Neuronal stem cell (in vitro differentiated cells): ENCODE measurements around the gene CCDC138.

ENCODE experiments used
- DNase-seq: peaks from one replicate; pipeline ENCODE4 v3.0.0-alpha.2; 2013; ENCODE audit warnings: low spot score
- H2AFZ ChIP-seq: one replicate; pipeline ENCODE4 v1.6.1; 2013; ENCODE audit warnings: mild to moderate bottlenecking, low read length, inconsistent platforms
- H2AK5ac ChIP-seq: 2 replicates; pipeline ENCODE4 v1.6.1; 2013; ENCODE audit warnings: low read depth, mild to moderate bottlenecking, inconsistent platforms, low read length, moderate library complexity, mixed read lengths
- H2BK120ac ChIP-seq: 2 replicates; pipeline ENCODE4 v1.6.1; 2013; ENCODE audit warnings: low read depth, mild to moderate bottlenecking, inconsistent platforms, low read length, moderate library complexity, mixed read lengths
- H2BK12ac ChIP-seq: one replicate; pipeline ENCODE4 v1.6.1; 2013; ENCODE audit warnings: low read length, inconsistent platforms
- H2BK15ac ChIP-seq: 2 replicates; pipeline ENCODE4 v1.6.1; 2013; ENCODE audit warnings: mild to moderate bottlenecking, low read length, inconsistent platforms, mixed read lengths
- H2BK5ac ChIP-seq: one replicate; pipeline ENCODE4 v1.6.1; 2013; ENCODE audit warnings: inconsistent platforms, mild to moderate bottlenecking, low read length, moderate library complexity
- H3K14ac ChIP-seq: one replicate; pipeline ENCODE4 v1.6.1; 2013; ENCODE audit warnings: low read length, inconsistent platforms
- H3K18ac ChIP-seq: 2 replicates; pipeline ENCODE4 v1.6.1; 2013; ENCODE audit warnings: low read length, inconsistent platforms
- H3K23ac ChIP-seq: 2 replicates; pipeline ENCODE4 v1.6.1; 2013; ENCODE audit warnings: low read depth, mild to moderate bottlenecking, mixed read lengths, low read length, inconsistent platforms; ENCODE audit not compliant: poor library complexity
- H3K27ac ChIP-seq: replicated peaks from 3 replicates; pipeline ENCODE4 v1.5.1; 2013; ENCODE audit warnings: low read length, inconsistent platforms
- H3K27me3 ChIP-seq, 3 experiments: 2 replicates each; pipeline ENCODE4 v1.6.1; 2013; ENCODE audit warnings: low read length in 3 of 3, mild to moderate bottlenecking in 2 of 3, inconsistent platforms in 1 of 3, low read depth in 1 of 3, mixed read lengths in 1 of 3, moderate library complexity in 1 of 3; ENCODE audit not compliant: control insufficient read depth in 3 of 3, insufficient read depth in 3 of 3
- H3K36me3 ChIP-seq, 2 donors: replicated peaks in 1 of 2; 2 replicates each; pipeline ENCODE4 v1.6.1; 2013; ENCODE audit warnings: low read length in 2 of 2; ENCODE audit not compliant: control insufficient read depth in 2 of 2, insufficient read depth in 2 of 2
- H3K4ac ChIP-seq: 2 replicates; pipeline ENCODE4 v1.6.1; 2013; ENCODE audit warnings: inconsistent platforms, mild to moderate bottlenecking, low read length, moderate library complexity
- H3K4me1 ChIP-seq, 2 donors: 1 replicate in 1 of 2; 2 replicates in 1 of 2; pipeline ENCODE4 v1.6.1; 2013; ENCODE audit warnings: low read length in 2 of 2, low read depth in 1 of 2; ENCODE audit not compliant: control insufficient read depth in 2 of 2, insufficient read depth in 1 of 2
- H3K4me2 ChIP-seq: one replicate; pipeline ENCODE4 v1.6.1; 2013; ENCODE audit warnings: mild to moderate bottlenecking, low read length, inconsistent platforms; ENCODE audit not compliant: insufficient read depth, poor library complexity, severe bottlenecking
- H3K4me3 ChIP-seq, 2 donors: 2 replicates each; pipeline ENCODE4 v1.5.1; 2013; ENCODE audit warnings: low read length in 2 of 2, mild to moderate bottlenecking in 2 of 2, inconsistent platforms in 1 of 2, moderate library complexity in 1 of 2
- H3K79me1 ChIP-seq: one replicate; pipeline ENCODE4 v1.6.1; 2013; ENCODE audit warnings: low read depth, mild to moderate bottlenecking, inconsistent platforms, low read length, moderate library complexity
- H3K9ac ChIP-seq: one replicate; pipeline ENCODE4 v1.6.1; 2013; ENCODE audit warnings: mild to moderate bottlenecking, low read depth, low read length, inconsistent platforms; ENCODE audit not compliant: poor library complexity
- H3K9me3 ChIP-seq, 2 donors: replicated peaks in 1 of 2; 2 replicates each; pipeline versions ENCODE3 to v1.6.1; 2013; ENCODE audit warnings: low read length in 2 of 2, mild to moderate bottlenecking in 2 of 2, inconsistent platforms in 1 of 2, low read depth in 1 of 2, mixed read lengths in 1 of 2, moderate library complexity in 1 of 2; ENCODE audit not compliant: control insufficient read depth in 2 of 2, insufficient read depth in 1 of 2
- H4K8ac ChIP-seq: one replicate; pipeline ENCODE4 v1.6.1; 2013; ENCODE audit warnings: low read depth, mild to moderate bottlenecking, inconsistent platforms, low read length, moderate library complexity
- H4K91ac ChIP-seq: one replicate; pipeline ENCODE4 v1.6.1; 2013; ENCODE audit warnings: low read length, low read depth, mild to moderate bottlenecking, inconsistent platforms; ENCODE audit not compliant: poor library complexity
- WGBS, 2 donors: extraction: QIAGEN DNeasy Blood & Tissue Kit; methylation state at CpG; one replicate each; pipeline ENCODE4 v1.1.7; 2013; ENCODE audit warnings: missing lambda C conversion rate in 2 of 2, mixed read lengths in 1 of 2; ENCODE audit not compliant: insufficient read length in 2 of 2, insufficient replicate concordance in 1 of 2; ENCODE audit errors: extremely low coverage in 2 of 2; 5-methylcytosine and 5-hydroxymethylcytosine counted together

The CCDC138 gene

DNA sequence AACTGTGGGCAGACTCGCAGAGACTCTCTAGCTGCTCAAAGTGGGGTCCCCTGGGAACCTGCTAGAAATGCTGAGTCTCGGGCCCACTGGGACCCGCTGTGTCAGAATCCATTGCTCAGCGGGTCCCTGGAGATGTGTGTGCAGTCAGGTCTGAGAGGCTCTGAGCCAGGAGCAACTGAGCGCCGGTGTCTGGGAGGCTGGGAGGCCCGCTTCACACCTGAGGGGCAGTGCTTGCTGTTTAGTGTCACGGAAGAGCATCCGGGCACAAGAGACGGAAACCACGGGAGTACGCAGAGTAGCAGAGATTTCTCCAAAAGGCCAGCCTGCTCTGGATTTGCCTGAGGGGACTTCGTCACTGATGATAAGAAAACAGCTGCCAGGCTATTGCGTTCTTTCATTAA is 132.4 kb downstream of the CCDC138 start:
- WGBS, 2 donors = no CpG with 5 or more reads among the region's 14 CpGs
- Histone ChIP-seq H2BK120ac (no peak overlapping the region), H2BK12ac (no peak overlapping the region), H3K27me3 (peaks cover 0 to 45% (median 0%) of the 10 kb centered on the region in 3 experiments), H2BK15ac (peak overlapping the region; percentile 55), H3K4me1 (peaks cover 4 to 32% of the 10 kb centered on the region in 2 donors), H3K9me3 (no peaks in the 10 kb centered on the region), H3K36me3 (no peaks in the 10 kb centered on the region), H3K18ac (peak overlapping the region; percentile 61), H3K23ac (no peak overlapping the region), H4K91ac (no peak overlapping the region), H3K4me3 (no peak overlapping the region), H2AFZ (no peak overlapping the region), H3K79me1 (no peaks in the 10 kb centered on the region), H4K8ac (no peak overlapping the region), H3K4ac (no peak overlapping the region), H3K27ac (no peak overlapping the region), H3K14ac (peak overlapping the region; percentile 17), H3K9ac (no peak overlapping the region), H2BK5ac (no peak overlapping the region), H2AK5ac (peak overlapping the region; percentile 65), H3K4me2 (no peak overlapping the region)
- DNase-seq = no peak

DNA sequence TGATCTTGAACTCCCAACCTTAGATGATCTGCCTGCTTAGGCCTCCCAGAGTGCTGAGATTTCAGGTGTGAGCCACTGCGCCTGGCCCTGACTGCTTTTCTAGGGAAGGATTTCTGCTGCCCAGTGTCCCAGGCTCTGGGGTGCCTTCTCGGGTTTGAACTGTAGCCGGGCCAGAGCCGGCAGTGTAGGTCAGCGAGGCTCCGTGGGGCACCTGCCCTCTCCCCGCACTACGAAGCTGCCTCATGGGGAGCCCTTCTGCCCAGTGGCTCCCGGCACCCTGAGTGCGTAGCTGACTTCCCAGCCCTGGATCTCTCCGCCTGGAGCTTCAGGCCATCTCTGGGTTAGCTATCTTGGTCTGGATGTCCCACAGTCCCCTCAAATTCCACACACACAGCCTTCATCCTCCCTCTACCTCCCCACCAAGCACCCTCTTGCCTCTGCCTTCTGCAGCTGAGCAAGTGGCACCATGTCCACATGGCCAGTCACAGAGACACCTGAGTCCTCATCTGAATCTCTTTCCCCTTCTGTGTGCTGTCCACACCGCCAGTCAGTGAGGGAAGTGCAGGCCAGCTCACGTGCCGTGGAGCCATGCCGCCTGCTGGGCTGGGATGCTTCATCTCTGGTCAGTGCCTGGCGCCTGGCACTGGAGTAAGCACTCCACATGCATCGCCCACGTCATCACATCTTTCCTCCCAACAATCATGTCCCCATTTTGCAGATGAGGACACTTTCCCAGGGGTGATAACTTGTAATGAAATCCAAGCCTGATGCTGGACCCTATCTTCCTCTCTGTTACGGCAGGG is 133.2 kb downstream of the CCDC138 start:
- Histone ChIP-seq H3K4ac (no peak overlapping the region), H4K91ac (no peak overlapping the region), H2AFZ (no peak overlapping the region), H4K8ac (no peak overlapping the region), H3K14ac (no peak overlapping the region), H2BK15ac (peak overlapping the region; percentile 78), H3K18ac (peak overlapping the region; percentile 20), H3K23ac (no peak overlapping the region), H3K9ac (no peak overlapping the region), H3K27me3 (peaks cover 0 to 51% (median 0%) of the 10 kb centered on the region in 3 experiments), H3K4me3 (no peak overlapping the region), H3K4me1 (peaks cover 4 to 32% of the 10 kb centered on the region in 2 donors), H2AK5ac (peak overlapping the region; percentile 3), H3K4me2 (no peak overlapping the region), H2BK5ac (no peak overlapping the region), H3K36me3 (no peaks in the 10 kb centered on the region), H3K27ac (no peak overlapping the region), H2BK12ac (peak overlapping the region; percentile 16), H2BK120ac (no peak overlapping the region), H3K9me3 (no peaks in the 10 kb centered on the region), H3K79me1 (no peaks in the 10 kb centered on the region)
- no CpG with 5 or more reads among the region's 19 CpGs for WGBS, 2 donors
- no peak for DNase-seq

DNA sequence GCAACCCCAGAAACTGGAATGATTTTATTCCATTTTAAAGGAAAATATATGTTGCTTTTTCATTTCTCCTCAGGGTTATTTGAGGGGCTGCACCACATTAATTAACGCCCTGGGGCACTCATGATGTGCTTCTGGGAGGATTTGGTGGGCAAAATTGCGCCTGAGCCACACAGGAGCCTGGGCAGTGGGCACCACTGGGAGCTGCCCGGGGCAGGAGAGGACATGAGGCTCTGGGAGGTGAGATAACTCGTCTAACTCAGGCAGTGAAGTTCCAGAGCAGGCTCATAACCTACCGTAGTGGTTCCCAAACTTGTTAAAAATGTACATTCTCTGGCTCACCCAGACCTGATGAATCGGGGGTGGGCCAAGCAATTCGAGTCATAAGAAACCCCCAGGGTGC is 134.1 kb downstream of the CCDC138 start:
- no peaks in the 10 kb centered on the region for H3K36me3 ChIP-seq
- no peak overlapping the region for H2AK5ac ChIP-seq
- no peak overlapping the region for H3K14ac ChIP-seq
- no peak overlapping the region for H4K8ac ChIP-seq
- H3K4ac ChIP-seq = no peak overlapping the region
- H2BK120ac ChIP-seq = no peak overlapping the region
- H4K91ac ChIP-seq = no peak overlapping the region
- H2BK15ac ChIP-seq = no peak overlapping the region
- H2BK12ac ChIP-seq = no peak overlapping the region
- peaks cover 4 to 32% of the 10 kb centered on the region in 2 donors for H3K4me1 ChIP-seq
- no peak overlapping the region for H3K23ac ChIP-seq
- no peaks in the 10 kb centered on the region for H3K79me1 ChIP-seq
- no peak for DNase-seq
- WGBS, 2 donors = no CpG with 5 or more reads among the region's 7 CpGs
- no peaks in the 10 kb centered on the region for H3K9me3 ChIP-seq
- no peak overlapping the region for H2BK5ac ChIP-seq
- H3K27me3 ChIP-seq = peaks cover 0 to 54% (median 0%) of the 10 kb centered on the region in 3 experiments
- no peak overlapping the region for H3K27ac ChIP-seq
- no peak overlapping the region for H3K4me2 ChIP-seq
- H2AFZ ChIP-seq = no peak overlapping the region
- H3K9ac ChIP-seq = no peak overlapping the region
- H3K4me3 ChIP-seq = no peak overlapping the region
- H3K18ac ChIP-seq = no peak overlapping the region

- no peak overlapping the region for H2BK15ac ChIP-seq
- H3K4me2 ChIP-seq = no peak overlapping the region
- H3K4ac ChIP-seq = no peak overlapping the region
- no peak overlapping the region for H3K23ac ChIP-seq
- H2BK5ac ChIP-seq = no peak overlapping the region
- no peaks in the 10 kb centered on the region for H3K9me3 ChIP-seq
- no peak overlapping the region for H3K4me3 ChIP-seq
- peaks cover 4 to 29% of the 10 kb centered on the region in 2 donors for H3K4me1 ChIP-seq
- H3K79me1 ChIP-seq = no peaks in the 10 kb centered on the region
- peaks cover 0 to 57% (median 0%) of the 10 kb centered on the region in 3 experiments for H3K27me3 ChIP-seq
- peak overlapping the region; percentile 5 for H2BK12ac ChIP-seq
- H3K27ac ChIP-seq = no peak overlapping the region
- no peak for DNase-seq
- no peak overlapping the region for H3K14ac ChIP-seq
- no peak overlapping the region for H3K9ac ChIP-seq
- no peak overlapping the region for H2AK5ac ChIP-seq
- H3K18ac ChIP-seq = no peak overlapping the region
- H2BK120ac ChIP-seq = no peak overlapping the region
- no peak overlapping the region for H4K91ac ChIP-seq
- H2AFZ ChIP-seq = no peak overlapping the region
- no CpG with 5 or more reads among the region's 16 CpGs for WGBS, 2 donors
- no peak overlapping the region for H4K8ac ChIP-seq
- no peaks in the 10 kb centered on the region for H3K36me3 ChIP-seq
Observed at GRCh38 chr2:108921096-108922030, 134.8 kb downstream of the CCDC138 start.
